Stimulated activated CD8-positive, alpha-beta memory T cell treated with anti-CD3 and anti-CD28 coated beads, Interleukin-2, amount 100 ng/mL, for 48 hours (primary cell): ENCODE data around the gene MOV10L1.

Experiments
- DNase-seq, 2 donors: peaks; one replicate each; pipeline ENCODE4 v3.0.0-alpha.2; 2020; ENCODE audit warnings: low read depth in 2 of 2

The MOV10L1 gene

DNA sequence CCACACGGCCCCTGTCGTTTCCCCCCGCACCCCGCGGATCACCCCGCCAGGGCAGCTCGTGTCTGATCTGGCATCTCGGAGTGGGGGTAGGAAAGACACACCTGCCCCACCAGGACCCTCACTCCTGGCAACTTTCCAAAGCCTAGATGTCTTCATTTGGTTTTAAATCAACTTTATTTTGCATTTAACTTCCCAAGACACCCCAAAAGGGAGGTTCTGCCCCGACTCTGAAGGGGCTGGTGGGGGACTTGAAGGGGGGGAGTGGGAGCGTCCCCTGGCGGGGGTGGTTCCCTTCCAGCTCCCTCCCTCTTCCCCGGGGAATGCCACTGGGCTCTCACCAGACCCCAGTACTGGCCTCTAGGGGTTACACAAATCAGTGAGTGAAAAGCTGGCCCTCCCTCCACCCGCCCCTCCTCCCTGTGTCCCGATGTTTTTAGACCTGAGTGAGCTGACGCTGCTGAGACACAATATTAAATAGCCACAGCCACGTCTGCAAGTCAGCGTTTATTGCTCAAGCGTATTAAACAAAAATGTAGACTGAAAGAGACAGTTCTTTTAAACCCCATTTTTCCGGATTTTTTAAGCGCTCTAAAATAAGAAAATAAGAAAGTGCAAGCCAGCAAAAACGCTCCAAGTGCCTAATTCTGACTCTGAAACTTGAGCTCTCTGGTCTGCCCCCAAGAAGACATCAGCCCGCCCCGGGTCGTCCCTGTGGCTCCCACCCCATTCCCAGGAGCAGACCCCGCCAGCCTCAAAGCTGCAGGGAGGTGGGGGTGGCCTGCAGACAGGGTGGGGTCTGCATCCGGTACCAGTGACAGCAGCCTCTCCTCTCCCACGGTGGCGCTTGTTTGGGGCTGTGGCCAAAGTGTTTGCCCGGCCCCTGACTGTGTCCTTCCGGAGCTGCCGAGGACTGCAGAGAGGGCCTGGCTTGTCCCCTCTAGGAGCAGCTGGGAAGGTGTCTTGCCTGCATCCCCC, 30.6 kb upstream of the MOV10L1 start:
- no peak for DNase-seq

GRCh38 chr22:50059881-50060262, 29.9 kb upstream of the MOV10L1 start:
- DNase-seq = no peak

- no peak for DNase-seq
Measured at GRCh38 chr22:50060441-50061140, 29.2 kb upstream of the MOV10L1 start.

DNA sequence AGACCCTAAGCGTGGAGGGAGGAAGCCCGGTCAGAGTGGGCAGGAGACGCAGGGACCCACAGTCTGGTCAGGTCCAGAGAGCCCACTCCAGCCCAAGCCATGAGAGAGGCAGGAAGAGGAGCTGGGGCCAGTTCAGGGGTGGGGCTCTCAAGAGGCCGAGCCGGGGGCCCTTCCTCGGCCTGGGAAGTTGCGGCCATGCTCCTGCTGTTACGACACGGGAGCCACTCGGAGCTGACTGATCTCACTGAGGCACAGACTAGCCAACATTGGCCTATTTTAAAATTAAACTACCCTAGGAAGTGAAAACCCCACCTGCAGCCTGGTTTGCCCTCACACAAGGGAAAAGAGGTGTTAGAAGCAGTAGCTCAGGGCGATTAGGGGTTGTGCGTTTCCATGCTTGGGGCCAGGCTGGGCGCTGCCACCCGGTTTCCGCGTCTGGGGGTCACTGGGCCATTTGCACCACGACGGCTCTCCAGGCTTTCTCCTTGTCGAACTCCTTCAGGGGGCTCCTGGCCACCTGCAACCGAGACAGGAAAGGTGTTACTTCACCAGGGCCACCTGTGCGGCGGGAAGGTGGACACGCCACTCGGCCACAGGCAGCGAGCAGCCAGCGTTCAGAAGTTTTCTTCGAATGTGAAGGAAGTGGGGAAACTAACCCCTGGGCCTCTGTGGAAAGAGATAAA, 28.5 kb upstream of the MOV10L1 start:
- DNase-seq = no peak

- no peak for DNase-seq
Measured at GRCh38 chr22:50061824-50062355, 27.9 kb upstream of the MOV10L1 start.

DNA sequence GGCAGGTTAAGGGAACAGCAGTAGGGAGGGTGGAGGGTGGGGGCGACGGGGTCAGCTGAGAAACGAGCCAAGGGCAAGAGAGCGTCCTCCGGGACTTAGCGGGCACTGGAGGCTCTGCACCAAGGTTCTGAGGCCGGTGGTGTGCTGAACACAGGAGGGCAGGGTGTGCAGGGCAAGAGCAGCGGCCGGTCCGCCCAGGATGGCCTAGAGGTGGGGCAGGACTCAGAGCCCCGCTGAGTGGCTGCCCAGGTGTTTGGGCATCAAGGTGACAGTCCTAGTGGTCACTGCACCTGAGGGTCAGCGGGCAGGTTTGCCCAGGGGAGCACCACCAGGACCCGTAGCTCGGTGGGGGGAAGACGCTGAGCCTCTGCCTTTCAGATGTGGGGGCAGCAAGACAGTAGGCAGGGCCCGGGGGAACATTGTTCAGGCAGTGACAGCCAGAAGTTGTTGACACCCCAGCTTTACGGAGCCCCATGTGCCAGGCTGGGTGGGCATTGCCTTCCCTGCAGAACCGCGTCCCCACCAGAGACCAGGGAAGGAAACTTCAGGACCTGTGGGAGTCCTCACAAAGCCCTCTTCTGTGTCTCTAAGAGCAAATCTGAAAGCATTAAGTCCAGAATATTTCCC, 27.2 kb upstream of the MOV10L1 start:
- DNase-seq = no peak

DNA sequence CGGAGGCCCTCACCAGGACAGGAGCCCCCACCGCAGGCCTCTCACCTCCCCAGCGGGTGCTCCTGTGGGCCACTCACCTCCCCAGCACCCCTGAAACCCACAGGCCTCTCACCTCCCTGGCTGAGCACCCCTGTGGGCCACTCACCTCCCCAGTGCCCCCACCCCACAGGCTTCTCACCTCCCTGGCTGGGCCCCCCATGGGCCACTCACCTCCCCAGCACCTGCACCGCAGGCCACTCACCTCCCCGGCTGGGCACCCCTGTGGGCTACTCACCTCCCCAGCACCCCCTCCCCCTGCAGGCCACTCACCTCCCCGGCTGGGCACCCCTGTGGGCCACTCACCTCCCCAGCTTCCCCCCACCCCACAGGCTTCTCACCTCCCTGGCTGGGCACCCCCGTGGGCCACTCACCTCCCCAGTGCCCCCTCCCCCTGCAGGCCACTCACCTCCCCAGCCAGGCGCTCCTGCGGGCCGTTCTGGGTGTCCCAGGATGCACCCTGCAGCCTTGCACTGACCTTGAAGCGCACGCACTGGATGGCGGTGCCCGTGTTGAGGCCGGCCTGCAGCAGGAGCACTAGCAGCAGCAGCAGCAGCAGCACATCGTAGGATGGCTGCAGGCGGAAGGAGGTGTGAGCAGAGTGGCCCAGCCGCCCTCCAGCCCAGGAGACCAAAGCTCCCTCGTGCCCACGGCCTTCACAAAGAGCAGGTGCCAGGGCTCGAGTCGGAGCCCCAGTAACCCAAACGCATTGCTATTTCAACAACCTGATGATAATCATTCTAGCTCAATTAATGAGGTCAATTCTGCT, 26.0 kb upstream of the MOV10L1 start:
- DNase-seq = no peak

DNA sequence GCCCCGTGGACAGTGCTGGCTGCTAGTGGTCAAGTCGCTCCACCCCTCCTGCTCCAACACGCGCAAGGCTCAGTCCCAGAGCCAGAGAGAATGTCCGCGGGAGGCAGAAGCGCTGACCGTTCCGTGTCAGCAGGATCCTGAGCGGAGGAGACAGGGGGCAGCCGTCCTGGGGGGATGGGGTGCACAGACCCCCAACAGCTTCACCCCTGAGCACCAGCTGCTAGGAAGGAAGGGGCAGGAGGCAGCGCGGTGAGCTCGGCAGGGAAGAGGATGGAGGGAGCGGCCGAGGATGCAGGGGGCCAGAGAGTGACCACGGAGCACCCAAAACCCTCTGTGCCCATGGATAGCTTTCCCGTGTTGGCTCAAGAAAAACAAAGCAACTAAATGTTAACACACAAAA, 25.4 kb upstream of the MOV10L1 start:
- DNase-seq = no peak

- DNase-seq = no peak
Measured at GRCh38 chr22:50067244-50067643, 22.6 kb upstream of the MOV10L1 start.

GRCh38 chr22:50068096-50068495, 21.7 kb upstream of the MOV10L1 start:
- no peak for DNase-seq

DNA sequence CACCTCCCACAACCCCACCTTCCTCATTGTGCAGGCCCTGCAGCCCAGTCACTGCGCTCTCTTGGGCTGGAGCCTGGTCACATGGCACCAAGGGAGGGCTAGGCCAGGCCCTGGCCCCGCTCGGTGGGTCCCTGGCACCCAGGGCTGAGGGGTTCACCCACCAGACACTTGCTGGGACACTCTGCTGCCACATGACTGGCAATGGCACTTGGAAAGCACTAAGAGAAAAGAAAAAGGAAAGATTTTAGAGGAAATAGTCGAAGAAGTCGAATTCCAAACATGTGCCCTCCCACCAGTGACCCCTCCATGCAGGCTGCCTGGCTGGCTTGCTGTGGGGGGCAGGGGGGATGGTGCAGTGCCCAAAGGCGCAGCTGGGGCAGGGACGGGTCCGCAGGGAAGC, 19.4 kb upstream of the MOV10L1 start:
- no peak for DNase-seq

DNA sequence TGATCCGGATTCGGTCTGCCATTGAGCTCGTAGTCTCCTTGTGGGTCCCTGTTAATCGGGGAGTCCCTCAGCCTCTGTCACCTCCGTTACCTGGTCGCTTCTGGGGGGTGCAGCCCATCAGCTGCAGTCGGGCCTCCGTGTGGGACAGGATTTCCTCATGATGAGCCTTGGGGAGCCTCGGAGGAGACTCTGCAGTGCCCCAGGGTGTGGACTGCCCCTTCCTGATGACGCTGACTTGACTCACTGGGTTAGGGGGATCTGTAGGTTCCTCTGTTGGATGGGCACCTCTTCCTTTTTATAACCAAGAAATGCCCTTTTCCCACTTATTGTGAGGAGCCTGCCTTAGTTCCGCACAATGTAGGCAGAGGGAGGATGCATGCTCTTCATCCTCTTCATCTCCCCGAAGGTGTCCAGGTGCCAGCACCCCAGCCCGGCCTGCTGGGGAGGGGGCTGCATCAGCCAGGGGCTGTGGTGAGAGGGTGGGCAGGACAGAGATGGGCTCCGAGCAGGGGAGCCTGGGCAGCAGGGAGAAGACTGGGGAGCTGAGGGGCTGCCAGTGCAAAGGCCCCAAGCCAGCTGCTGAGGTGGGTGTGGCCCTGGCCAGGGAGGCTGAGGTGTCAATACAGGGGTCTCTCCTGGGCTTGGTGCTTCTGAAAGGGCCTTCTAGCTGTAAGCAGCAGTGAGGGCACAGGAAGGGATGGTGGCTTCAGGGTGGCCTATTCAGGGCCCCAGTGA, 18.2 kb upstream of the MOV10L1 start:
- no peak for DNase-seq

GRCh38 chr22:50072167-50072555, 17.6 kb upstream of the MOV10L1 start:
- DNase-seq = no peak

GRCh38 chr22:50072714-50073538, 16.9 kb upstream of the MOV10L1 start:
- no peak for DNase-seq

DNA sequence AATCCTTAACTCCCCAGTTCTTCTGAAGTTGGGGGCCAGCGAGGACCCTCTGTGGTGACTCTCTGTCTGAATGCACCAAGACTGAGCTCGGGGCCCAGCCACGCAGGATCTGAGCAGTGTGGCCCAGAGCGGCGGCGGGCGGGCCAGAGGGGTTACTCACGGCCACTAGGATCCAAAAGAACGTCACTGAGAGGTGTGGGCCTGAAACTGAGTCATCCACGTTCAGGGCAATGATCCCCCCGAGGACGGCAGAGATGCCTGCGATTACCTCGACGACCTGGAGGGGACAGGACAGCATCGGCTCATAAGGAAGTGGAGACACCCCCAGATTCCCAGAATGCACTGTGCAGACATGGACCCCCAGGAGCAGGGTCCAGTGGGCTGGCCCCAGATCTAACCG, 15.8 kb upstream of the MOV10L1 start:
- no peak for DNase-seq

- DNase-seq = no peak
Measured at GRCh38 chr22:50074551-50075530, 15.0 kb upstream of the MOV10L1 start.

- no peak for DNase-seq
Measured at GRCh38 chr22:50076646-50077535, 12.9 kb upstream of the MOV10L1 start.
